ENCODE results near the gene PHKG1. TPM values are rescaled to one million over a fixed set of nuclear protein-coding genes. Genes with fewer than 3 reads are reported as not detected.
"Not testable (repeated sequence)": the region's sequence is repeated elsewhere in the genome, so short reads cannot be mapped to it uniquely, and the experiment has no call there.

Gene PHKG1
- 0.15 TPM in 1 of 2 replicates, not detected in the other for total RNA-seq

DNA sequence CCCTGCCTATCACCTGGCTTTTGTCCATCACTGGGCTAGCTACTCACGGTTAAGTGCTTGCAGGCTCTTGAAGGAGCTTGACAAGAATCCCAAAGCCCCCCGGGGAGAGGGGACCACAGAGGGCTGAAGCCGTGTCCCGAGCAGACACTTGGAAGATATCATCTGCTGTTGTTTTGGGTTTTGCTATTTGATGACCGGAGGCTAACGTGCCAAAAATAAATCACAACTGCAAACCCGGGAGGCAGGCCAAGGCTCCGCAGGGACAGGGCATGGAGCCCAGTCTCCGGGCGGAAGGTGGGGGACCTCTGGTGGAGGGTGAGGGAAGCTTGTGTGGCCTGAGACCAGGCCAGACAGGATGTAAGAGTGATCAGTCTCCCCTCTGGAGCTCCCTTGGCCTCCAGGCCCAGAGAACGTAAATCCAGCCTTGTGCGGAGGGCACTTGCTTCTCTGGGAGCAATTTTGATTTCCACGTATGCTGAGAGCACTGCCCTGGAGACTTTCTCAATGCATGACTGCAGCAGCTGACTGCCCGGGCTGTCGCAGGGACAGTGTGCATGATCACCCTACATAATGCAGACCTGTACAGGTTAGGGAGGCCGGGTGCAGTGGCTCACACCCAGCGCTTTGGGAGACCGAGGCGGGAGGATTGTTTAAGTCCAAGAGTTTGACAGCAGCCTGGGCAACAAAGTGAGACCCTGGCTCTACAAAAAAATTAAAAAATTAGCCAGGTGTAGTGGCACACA, at the start of gene PHKG1:
Gene PHKG1 (minus strand): TSS at position 164 of the 743 bp plus-strand sequence. CDS start 4,011 bp downstream, outside the sequence.
- peak; percentile 35 for DNase-seq (ENCODE audit: low read depth)

DNA sequence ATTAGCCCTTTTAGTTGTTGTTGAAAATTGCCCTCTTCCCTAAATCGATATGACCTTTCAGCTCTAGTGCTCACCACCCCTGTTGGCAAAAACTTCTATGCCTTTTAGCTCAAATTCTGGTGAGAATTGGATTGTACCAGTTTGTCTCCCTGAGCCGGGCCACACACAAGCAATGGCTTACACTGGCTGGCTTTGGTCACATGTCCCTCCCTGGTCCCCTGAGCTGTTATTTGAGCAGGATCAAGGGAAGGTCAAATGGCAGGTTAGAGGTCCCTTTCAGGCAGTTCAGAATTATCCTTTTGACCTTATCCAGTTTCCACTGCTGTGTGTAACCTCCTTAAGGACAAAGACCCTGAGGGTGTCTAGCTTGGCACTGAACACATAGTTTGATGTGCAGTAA, 38.3 kb upstream of the PHKG1 start:
- not testable (repeated sequence) for DNase-seq (ENCODE audit: low read depth)

DNA sequence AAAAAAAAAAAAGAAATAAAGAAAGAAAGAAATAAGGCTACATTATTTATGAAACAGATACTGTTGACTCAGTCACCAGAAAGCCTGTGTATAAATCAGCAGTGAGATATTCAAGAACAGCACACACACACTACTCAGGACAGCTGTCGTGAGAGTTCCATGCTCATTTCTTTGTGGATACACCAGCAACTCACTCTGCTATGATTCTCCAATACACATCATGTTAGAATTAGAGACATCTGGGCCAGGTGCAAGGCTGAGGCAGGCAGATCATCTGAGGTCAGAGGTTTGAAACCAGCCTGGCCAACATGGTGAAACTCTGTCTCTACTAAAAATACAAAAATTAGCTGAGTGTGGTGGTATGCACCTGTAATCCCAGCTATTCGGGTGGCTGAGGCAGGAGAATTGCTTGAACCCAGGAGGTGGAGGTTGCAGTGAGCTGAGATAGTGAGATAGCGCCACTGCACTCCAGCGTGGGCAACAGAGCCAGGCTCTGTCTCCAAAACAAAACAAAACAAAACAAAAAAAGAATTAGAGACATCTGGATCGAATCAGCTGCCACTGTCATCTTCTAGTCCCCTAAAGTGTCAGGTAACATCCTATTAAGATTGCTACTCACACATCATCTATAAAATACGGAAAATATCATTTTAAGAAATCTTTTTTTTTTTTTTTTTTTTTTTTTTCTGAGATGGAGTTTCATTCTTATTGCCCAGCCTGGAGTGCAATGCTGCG, 34.7 kb upstream of the PHKG1 start:
- no peak for DNase-seq (ENCODE audit: low read depth)

GRCh38 chr7:56125831-56126230, 33.1 kb upstream of the PHKG1 start:
- DNase-seq (ENCODE audit: low read depth), result no peak

DNA sequence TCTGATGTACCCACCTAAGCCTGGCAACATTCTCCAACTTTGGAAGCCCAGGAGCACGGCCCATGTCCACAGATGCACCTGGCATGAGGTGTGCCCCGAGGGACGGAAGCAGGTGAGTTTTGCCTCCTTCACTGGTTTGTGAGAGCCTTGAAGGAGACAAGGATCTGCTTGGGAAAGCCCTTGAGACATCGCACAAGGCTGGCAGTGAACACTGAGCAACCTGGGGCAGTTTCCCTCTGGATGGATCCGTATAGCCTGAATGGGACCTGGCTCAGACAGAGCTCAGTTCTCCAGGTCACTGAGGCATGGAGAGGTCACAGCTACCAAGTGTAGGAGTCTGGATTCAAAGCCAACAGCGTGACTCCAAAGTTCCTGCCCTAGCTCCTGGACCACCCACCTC, 32.2 kb upstream of the PHKG1 start:
- DNase-seq (ENCODE audit: low read depth), result no peak

DNA sequence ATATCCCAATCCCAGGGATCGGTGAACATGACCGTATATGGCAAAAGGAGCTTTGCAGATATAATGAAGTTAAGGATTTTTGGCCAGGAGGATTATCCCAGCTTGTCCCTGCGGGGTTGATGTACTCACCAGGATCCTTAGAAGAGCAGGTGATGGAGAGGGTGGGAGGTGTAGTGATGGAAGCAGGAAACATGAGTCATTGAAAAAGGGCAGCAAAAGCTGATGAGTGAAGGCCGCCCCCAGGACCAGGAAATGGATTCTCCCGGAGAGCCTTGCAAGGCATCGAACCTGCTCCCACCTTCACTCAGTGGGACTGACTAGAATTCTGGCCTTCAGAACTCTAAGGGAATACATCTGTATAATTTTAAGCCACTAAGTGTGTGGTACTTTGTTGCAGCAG, 28.7 kb upstream of the PHKG1 start:
- no peak for DNase-seq (ENCODE audit: low read depth)

GRCh38 chr7:56115852-56116538, 23.2 kb upstream of the PHKG1 start, which contains the start of gene NUPR2:
Gene NUPR2 (minus strand): TSS chr7:56116417. CDS start chr7:56116314, 103 bp downstream.
- no peak for DNase-seq (ENCODE audit: low read depth)

GRCh38 chr7:56112244-56112643, 19.5 kb upstream of the PHKG1 start:
- not testable (repeated sequence) for DNase-seq (ENCODE audit: low read depth)

DNA sequence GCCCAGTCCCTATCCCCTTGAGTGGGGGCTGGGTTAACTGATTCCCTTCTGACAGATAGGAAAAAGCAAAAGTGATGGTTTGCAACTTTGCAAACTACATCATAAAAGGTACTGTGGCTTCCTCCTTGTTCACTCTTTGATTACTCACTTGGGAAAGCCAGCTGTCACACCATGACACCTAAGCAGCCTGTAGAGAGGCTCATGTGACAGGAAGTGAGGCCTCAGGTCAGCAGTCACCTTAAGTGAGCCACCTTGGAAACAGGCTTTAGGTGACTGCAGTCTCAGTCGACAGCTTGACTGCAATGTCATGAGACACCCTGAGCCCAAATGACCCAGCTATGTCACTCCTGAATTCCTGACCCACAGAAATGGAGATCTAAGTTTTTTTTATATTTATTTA, 17.9 kb upstream of the PHKG1 start:
- no peak for DNase-seq (ENCODE audit: low read depth)

GRCh38 chr7:56107954-56108258, 15.2 kb upstream of the PHKG1 start:
- no peak for DNase-seq (ENCODE audit: low read depth)

GRCh38 chr7:56106108-56107073, 13.6 kb upstream of the PHKG1 start, which contains the start of gene CHCHD2:
Gene CHCHD2 (minus strand): TSS chr7:56106476. CDS start chr7:56106413, 63 bp downstream.
- DNase-seq (ENCODE audit: low read depth), result peak; percentile 98

DNA sequence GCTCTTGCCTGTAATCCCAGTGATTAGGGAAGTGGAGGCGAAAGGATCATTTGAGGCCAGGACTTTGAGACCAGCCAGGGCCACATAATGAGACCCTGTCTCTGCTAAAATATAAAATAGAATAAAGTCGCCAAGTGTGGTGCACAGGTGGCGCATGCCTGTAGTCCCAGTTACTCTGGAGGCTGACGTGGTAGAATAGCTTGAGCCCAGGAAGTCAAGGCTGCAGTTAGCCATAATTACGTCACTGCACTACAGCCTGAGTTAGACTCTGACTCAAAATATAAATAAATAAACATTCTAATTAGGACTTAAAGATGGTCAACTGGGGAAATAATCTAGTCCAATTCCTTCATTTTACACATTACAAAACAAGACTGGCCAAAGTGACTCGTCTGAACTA, 12.8 kb upstream of the PHKG1 start:
- DNase-seq (ENCODE audit: low read depth), result peak; percentile 78

DNA sequence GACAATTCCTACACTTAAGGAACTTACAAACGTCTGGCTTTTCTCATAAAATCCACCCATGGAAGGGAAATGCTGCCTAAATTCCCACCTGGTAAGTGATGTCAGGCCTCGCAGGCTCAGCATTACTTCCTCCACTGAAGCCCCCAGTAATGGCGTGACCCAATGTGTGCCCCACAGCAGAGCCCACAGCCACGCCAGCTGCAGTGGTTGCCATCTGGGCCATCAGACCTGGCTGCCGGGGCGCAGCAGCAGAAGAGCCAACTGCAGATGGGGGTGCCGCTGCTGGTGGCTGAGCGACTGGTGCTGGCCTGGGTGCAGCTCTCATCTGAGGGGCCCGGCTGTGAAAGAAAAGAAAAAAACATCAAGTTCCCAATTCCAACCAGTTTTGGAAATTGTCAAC, 11.4 kb upstream of the PHKG1 start:
- DNase-seq (ENCODE audit: low read depth), result not testable (repeated sequence)

DNA sequence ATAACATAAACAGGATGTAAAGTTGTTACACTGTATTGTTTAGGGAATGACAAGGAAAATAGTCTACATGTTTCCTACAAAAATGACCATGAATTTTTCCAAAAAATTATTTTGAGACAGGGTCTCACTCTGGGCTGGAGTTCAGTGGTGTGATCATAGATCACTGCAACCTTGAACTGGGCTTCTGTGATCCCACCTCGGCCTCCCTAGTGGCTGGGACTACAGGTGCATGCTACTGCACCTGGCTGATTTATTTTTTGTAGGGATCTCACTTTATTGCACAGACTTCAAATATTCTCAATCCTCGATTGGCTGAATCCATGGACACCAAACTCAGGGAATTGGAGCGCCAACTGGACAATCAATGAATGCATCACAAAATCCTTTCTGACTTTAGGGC, 6.9 kb upstream of the PHKG1 start:
- no peak for DNase-seq (ENCODE audit: low read depth)

DNA sequence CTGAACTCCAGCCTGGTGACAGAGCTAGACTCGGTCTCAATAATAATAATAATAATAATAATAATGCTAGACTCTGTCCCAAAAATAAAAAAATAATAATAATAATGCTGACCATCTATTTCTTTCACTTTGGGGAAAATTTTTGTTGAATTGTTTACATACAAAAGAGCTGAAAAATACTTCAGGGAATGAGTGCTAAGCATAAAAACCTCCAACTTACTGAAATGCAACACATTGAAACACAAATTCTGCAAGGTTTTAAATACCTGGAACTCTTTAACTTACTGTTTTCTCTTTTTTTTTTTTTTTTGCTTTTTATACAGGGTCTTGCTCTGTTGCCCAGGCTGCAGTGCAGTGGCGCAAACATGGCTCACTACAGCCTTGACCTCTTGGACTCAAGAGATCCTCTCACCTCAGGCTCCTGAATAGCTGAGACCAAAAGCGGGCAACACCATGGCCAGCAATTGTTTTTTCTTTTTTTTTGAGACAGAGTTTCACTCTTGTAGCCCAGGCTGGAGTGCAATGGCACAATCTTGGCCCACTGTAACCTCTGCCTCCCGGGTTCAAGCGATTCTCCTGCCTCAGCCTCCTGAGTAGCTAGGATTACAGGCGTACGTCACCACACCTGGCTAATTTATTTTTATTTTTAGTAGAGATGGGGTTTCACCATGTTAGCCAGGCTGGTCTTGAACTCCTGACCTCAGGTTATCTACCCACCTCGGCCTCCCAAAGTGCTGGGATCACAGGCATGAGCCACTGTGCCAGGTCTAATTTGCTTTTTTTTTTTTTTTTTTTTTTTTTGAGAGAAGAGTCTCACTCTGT, 5.6 kb upstream of the PHKG1 start:
- not testable (repeated sequence) for DNase-seq (ENCODE audit: low read depth)

- DNase-seq (ENCODE audit: low read depth), result peak; percentile 16
Observed at GRCh38 chr7:56097700-56098099, 4.9 kb upstream of the PHKG1 start.

DNA sequence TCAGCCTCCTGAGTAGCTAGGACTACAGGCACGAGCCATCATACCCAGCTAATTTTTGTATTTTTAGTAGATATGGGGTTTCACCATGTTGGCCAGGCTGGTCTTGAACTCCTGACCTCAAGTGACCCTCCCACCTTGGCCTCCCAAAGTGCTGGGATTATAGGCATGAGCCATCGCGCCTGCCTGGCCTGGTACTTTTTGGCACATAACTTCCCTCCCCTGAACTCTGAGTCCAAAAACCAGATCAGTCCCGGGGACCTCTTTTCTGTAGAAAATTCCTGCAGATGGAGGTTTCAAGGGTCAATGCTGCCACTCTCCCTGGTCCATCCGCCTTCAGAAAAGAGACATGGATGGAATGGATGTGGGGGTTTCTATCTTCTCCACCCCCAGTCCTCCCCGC, 364 bp downstream of the PHKG1 start:
- not testable (repeated sequence) for DNase-seq (ENCODE audit: low read depth)

- no peak for DNase-seq (ENCODE audit: low read depth)
Observed at GRCh38 chr7:56091591-56091990, 1.2 kb downstream of the PHKG1 start.

GRCh38 chr7:56087445-56087844, 5.3 kb downstream of the PHKG1 start:
- no peak for DNase-seq (ENCODE audit: low read depth)

GRCh38 chr7:56086761-56087160, 6.0 kb downstream of the PHKG1 start:
- no peak for DNase-seq (ENCODE audit: low read depth)

Data from renal cortical epithelial cell (primary cell).